RWPE2 (cell line): ENCODE measurements around the gene KLK12.

Experiments
- ATAC-seq: fragments of 200-7000 bp; cut with Tn5 transposase; 3 replicates; pipeline ENCODE4 v1.9.1; 2021; ENCODE audit warnings: low read depth
- DNase-seq: peaks from one replicate; pipeline ENCODE4 v3.0.0-alpha.2; 2020; ENCODE audit warnings: low spot score
- H3K27ac ChIP-seq: fragments of 450-650 bp; 2 replicates; pipeline ENCODE4 v1.5.1; 2017; ENCODE audit warnings: mild to moderate bottlenecking; ENCODE audit not compliant: poor library complexity, severe bottlenecking
- H3K27me3 ChIP-seq: fragments of 250-450 bp; sonication (Bioruptor Pico); 2 replicates; pipeline ENCODE4 v1.5.1; 2021; ENCODE audit warnings: mild to moderate bottlenecking, moderate library complexity; ENCODE audit not compliant: insufficient read depth, poor library complexity, severe bottlenecking
- H3K36me3 ChIP-seq: fragments of 250-450 bp; sonication (Bioruptor Pico); 2 replicates; pipeline ENCODE4 v1.5.1; 2020; ENCODE audit warnings: low read depth, mild to moderate bottlenecking, moderate library complexity
- H3K4me1 ChIP-seq: fragments of 250-450 bp; sonication (Bioruptor Pico); 2 replicates; pipeline ENCODE4 v1.5.1; 2021; ENCODE audit warnings: mild to moderate bottlenecking, moderate library complexity; ENCODE audit not compliant: insufficient read depth, poor library complexity, severe bottlenecking
- H3K4me3 ChIP-seq: fragments of 250-450 bp; sonication (Bioruptor Pico); 2 replicates; pipeline ENCODE4 v1.5.1; 2021; ENCODE audit warnings: mild to moderate bottlenecking, moderate library complexity; ENCODE audit not compliant: severe bottlenecking
- H3K9me3 ChIP-seq: fragments of 250-450 bp; sonication (Bioruptor Pico); 2 replicates; pipeline ENCODE4 v1.5.1; 2021; ENCODE audit warnings: mild to moderate bottlenecking, moderate library complexity; ENCODE audit not compliant: severe bottlenecking
- CTCF ChIP-seq: fragments of 450-650 bp; IDR thresholded peaks from one replicate; pipeline ENCODE4 v1.5.1; 2017; ENCODE audit warnings: mild to moderate bottlenecking, moderate library complexity; ENCODE audit not compliant: poor library complexity, severe bottlenecking

Gene KLK12

DNA sequence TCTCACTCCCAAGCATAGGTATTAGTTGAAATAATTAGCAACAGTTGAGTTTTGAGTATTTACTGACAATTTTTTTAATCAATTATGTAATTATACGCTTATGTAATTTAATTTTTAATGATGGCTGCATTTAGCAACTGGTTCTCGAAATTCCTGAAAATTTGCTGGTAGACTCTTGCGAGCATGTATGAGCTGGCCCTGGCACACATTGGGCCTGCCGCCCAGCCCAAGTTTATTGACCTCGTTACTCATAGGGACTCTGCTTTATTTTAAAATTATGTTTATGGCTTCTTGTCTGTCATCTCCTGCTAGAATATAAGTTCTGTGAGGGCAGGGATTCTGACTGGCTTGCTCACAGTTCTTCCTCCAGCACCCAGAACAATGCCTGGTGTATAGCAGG, 41.2 kb upstream of the KLK12 start:
- no peak for TF ChIP-seq CTCF
- Histone ChIP-seq H3K27me3 (peaks cover 3% of the 10 kb centered on the region), H3K36me3 (no peaks in the 10 kb centered on the region), H3K4me1 (no peaks in the 10 kb centered on the region), H3K27ac (no peak overlapping the region), H3K9me3 (peaks cover 4% of the 10 kb centered on the region), H3K4me3 (no peak overlapping the region)
- DNase-seq (no peak), ATAC-seq (no peak)

DNA sequence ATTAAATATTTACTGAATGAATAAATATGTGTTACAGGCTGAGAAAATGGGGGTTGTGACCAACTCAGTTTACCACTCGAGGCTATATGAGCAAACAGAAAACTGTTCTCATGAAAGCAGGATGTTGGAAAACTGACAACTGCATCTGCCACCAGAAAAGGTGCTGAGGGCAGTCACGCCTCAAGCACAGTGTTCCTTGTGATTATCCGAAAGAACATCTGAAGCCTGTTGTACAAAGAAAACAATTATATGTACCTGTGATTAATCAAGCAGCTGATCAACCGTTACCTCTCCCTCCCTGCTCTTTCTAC, 36.2 kb upstream of the KLK12 start:
- Histone ChIP-seq H3K4me1 (no peaks in the 10 kb centered on the region), H3K4me3 (no peak overlapping the region), H3K9me3 (peaks cover 4% of the 10 kb centered on the region), H3K27ac (no peak overlapping the region), H3K27me3 (no peaks in the 10 kb centered on the region), H3K36me3 (no peaks in the 10 kb centered on the region)
- DNase-seq (no peak), ATAC-seq (no peak)
- no peak for TF ChIP-seq CTCF

GRCh38 chr19:51070334-51071094, 35.7 kb upstream of the KLK12 start:
- no peak overlapping the region for H3K27ac ChIP-seq
- H3K4me3 ChIP-seq: no peak overlapping the region
- H3K36me3 ChIP-seq: no peaks in the 10 kb centered on the region
- no peaks in the 10 kb centered on the region for H3K4me1 ChIP-seq
- no peaks in the 10 kb centered on the region for H3K27me3 ChIP-seq
- ATAC-seq (no peak), DNase-seq (no peak)
- H3K9me3 ChIP-seq: peaks cover 4% of the 10 kb centered on the region
- no peak for TF ChIP-seq CTCF

- no peaks in the 10 kb centered on the region for H3K4me1 ChIP-seq
- no peaks in the 10 kb centered on the region for H3K9me3 ChIP-seq
- H3K27me3 ChIP-seq: no peaks in the 10 kb centered on the region
- no peak for DNase-seq
- H3K36me3 ChIP-seq: no peaks in the 10 kb centered on the region
- H3K27ac ChIP-seq: no peak overlapping the region
- no peak for ATAC-seq
- H3K4me3 ChIP-seq: no peak overlapping the region
- TF ChIP-seq CTCF: no peak
These were observed 31.8 kb upstream of the KLK12 start for GRCh38 chr19:51066393-51067186.
